DOHH2 (cell line): ENCODE data around the gene RXRA.

Source experiments
- H3F3A ChIP-seq: fragments of 200-600 bp; sonication (generic), shearing (Covaris generic); 2 replicates; pipeline ENCODE4 v1.6.0; 2016; ENCODE audit warnings: antibody characterized with exemption, mild to moderate bottlenecking; ENCODE audit not compliant: control insufficient read depth, insufficient read depth
- H3K27ac ChIP-seq: fragments of 200-600 bp; sonication (generic); 2 replicates; pipeline ENCODE4 v1.5.1; 2014; ENCODE audit warnings: low read depth, mild to moderate bottlenecking, low read length, moderate library complexity
- H3K27me3 ChIP-seq: fragments of 200-600 bp; sonication (generic); 2 replicates; pipeline ENCODE4 v1.6.1; 2014; ENCODE audit warnings: mild to moderate bottlenecking, low read length, mixed read lengths; ENCODE audit not compliant: control insufficient read depth
- H3K36me3 ChIP-seq: fragments of 200-600 bp; sonication (generic); 2 replicates; pipeline ENCODE4 v1.6.1; 2014; ENCODE audit warnings: mild to moderate bottlenecking, low read length, moderate library complexity, mixed read lengths; ENCODE audit not compliant: control insufficient read depth
- H3K4me1 ChIP-seq: fragments of 200-600 bp; sonication (generic); 2 replicates; pipeline ENCODE4 v1.6.1; 2014; ENCODE audit warnings: mild to moderate bottlenecking, low read length, mixed read lengths; ENCODE audit not compliant: control insufficient read depth
- H3K4me2 ChIP-seq: fragments of 200-600 bp; sonication (generic); 2 replicates; pipeline ENCODE4 v1.6.0; 2014; ENCODE audit warnings: mild to moderate bottlenecking, low read length, moderate library complexity
- H3K4me3 ChIP-seq: fragments of 200-600 bp; sonication (generic); 2 replicates; pipeline ENCODE4 v1.5.1; 2014; ENCODE audit warnings: mild to moderate bottlenecking, low read length, mixed read lengths
- H3K79me2 ChIP-seq: fragments of 200-600 bp; sonication (generic); 2 replicates; pipeline ENCODE4 v1.6.1; 2014; ENCODE audit warnings: mild to moderate bottlenecking, low read length, mixed read lengths; ENCODE audit not compliant: control insufficient read depth
- H3K9me2 ChIP-seq: fragments of 200-600 bp; sonication (generic); replicated peaks from 2 replicates; pipeline ENCODE4 v1.6.1; 2014; ENCODE audit warnings: mild to moderate bottlenecking, low read length, mixed read lengths; ENCODE audit not compliant: control insufficient read depth
- H3K9me3 ChIP-seq: fragments of 200-600 bp; sonication (generic); 2 replicates; pipeline ENCODE4 v1.6.1; 2014; ENCODE audit warnings: antibody characterized with exemption, low read length, mixed read lengths; ENCODE audit not compliant: control insufficient read depth, insufficient read depth
- H4K20me1 ChIP-seq: fragments of 200-600 bp; sonication (generic); 2 replicates; pipeline ENCODE4 v1.6.0; 2014; ENCODE audit warnings: low read depth, mild to moderate bottlenecking, antibody characterized with exemption, low read length, moderate library complexity; ENCODE audit not compliant: control insufficient read depth, insufficient read depth
- EZH2phosphoT487 ChIP-seq: fragments of 200-600 bp; sonication (generic); IDR thresholded peaks from 2 replicates; pipeline ENCODE4 v1.6.1; 2017; ENCODE audit warnings: borderline replicate concordance, mild to moderate bottlenecking, antibody characterized with exemption, low read length, moderate library complexity, mixed read lengths
- TF ChIP-seq, protein P1 (sequence below): fragments of 200-600 bp; sonication (generic); IDR thresholded peaks from one replicate; pipeline ENCODE4 v1.5.1; 2014; ENCODE audit warnings: antibody characterized with exemption, mild to moderate bottlenecking, low read depth, low read length; ENCODE audit not compliant: poor library complexity, severe bottlenecking

RXRA gene

DNA sequence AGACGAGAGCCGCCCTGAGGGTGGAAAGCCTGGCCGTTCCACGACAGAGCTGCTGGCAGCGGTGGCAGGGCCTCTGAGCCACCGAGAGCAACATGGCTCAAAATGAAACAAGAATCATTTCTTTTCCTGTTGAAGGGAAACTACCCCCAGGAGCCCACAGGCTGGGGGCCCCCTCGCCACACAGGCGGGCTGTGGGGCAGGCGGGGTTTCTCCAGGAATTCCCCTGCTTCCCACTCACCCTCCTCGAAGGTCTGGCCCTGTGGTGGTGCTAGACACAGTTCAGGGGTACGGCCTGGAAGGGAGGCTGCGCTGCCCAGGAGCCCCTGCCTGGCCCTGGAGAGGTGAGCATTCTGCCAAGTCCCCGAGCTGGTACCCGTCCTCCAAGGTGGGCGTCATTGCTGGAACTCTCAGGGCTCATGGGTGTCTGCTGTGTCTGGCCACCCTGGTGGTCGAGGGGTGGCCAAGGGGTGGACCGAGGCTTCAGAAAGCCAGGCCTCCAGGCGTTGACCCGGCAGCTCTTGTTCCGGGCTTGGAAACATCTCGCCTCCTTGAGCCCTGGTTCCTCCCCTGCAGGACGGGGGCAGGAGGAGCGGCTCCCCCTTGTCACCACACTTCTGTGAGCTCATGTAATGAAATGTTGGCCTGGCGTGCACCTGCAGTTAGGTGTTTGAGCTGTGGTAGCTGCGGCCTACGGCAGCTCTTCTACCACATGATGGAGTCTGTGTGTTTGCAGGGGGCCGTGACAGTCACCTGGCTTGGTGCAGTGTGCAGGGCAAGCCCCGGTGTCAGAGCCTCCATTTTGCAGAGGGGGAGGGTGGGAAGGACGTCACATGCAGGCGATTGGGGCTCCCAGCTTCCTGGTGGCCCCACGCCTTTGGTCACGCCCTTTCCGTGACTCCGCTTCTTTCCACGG is 65.3 kb downstream of the RXRA start:
- Histone ChIP-seq H3K4me3 (no peak overlapping the region), H3K79me2 (no peaks in the 10 kb centered on the region), H3K27me3 (peaks cover 15% of the 10 kb centered on the region), H3K9me3 (no peaks in the 10 kb centered on the region), H3K4me1 (peaks cover 14% of the 10 kb centered on the region), H3F3A (no peaks in the 10 kb centered on the region), H4K20me1 (no peaks in the 10 kb centered on the region), H3K9me2 (no peaks in the 10 kb centered on the region), H3K27ac (no peak overlapping the region), H3K36me3 (no peaks in the 10 kb centered on the region), H3K4me2 (no peak overlapping the region)
- TF ChIP-seq, protein P1, sequence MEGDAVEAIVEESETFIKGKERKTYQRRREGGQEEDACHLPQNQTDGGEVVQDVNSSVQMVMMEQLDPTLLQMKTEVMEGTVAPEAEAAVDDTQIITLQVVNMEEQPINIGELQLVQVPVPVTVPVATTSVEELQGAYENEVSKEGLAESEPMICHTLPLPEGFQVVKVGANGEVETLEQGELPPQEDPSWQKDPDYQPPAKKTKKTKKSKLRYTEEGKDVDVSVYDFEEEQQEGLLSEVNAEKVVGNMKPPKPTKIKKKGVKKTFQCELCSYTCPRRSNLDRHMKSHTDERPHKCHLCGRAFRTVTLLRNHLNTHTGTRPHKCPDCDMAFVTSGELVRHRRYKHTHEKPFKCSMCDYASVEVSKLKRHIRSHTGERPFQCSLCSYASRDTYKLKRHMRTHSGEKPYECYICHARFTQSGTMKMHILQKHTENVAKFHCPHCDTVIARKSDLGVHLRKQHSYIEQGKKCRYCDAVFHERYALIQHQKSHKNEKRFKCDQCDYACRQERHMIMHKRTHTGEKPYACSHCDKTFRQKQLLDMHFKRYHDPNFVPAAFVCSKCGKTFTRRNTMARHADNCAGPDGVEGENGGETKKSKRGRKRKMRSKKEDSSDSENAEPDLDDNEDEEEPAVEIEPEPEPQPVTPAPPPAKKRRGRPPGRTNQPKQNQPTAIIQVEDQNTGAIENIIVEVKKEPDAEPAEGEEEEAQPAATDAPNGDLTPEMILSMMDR, result no peak
- no peak for TF ChIP-seq EZH2phosphoT487

DNA sequence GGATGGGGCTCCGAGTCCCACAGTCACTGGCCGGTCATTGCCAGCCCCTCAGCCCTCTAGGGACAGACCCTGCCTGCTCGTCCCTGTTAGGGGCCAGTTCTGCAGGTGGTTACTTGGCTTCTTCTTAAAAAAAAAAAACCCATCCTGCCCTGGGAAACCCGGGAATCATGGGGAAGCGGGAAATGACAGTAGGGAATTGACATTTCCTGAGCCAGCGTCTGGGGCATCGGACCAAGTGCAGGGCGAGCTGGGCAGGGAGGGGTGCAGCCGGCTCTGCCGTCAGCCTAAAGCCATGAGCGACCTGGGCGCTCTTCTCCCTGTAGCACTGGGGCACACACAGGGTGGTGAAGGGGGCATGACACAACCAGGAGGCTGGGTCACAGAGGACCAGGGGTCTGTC is 66.6 kb downstream of the RXRA start:
- Histone ChIP-seq H3K4me2 (no peak overlapping the region), H3K36me3 (no peaks in the 10 kb centered on the region), H3K4me3 (no peak overlapping the region), H3K27ac (no peak overlapping the region), H3K4me1 (peaks cover 24% of the 10 kb centered on the region), H3K27me3 (peaks cover 21% of the 10 kb centered on the region), H3K79me2 (no peaks in the 10 kb centered on the region), H3K9me2 (no peaks in the 10 kb centered on the region), H3K9me3 (no peaks in the 10 kb centered on the region), H3F3A (no peaks in the 10 kb centered on the region), H4K20me1 (no peaks in the 10 kb centered on the region)
- TF ChIP-seq EZH2phosphoT487, result no peak
- TF ChIP-seq, protein P1, result no peak

DNA sequence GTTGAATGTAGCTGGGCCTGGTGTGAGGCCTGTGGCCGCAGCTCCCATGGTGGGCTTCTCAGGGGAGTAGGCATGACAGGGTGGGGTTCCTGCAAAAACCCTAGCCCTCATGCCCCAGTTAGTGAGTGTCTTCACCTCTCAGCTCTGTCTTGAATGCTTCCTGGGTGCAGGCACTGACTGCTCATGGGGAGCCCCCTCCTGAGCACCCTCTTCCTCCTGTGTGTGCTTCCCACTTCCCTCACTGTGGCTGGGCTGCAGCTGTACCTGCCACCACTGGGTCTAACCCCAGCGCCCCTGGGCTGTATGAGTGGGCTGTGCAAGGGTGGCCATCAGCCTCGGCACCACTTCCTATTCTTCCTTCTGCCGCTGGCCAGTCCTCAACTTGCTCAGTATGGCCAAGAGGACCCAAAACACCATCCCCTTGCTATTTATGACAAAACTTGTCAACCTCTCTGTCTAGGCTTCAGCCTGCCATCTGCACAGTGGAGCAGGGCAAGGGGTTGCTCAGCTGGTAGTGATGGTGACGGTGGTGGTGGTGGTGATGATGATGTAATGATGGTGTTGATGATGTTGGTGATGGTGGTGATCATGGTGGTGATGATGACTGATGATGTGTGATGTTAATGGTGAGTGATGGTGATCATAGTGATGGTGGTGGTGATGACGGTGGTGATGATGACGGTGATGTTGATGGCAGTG is 67.5 kb downstream of the RXRA start:
- Histone ChIP-seq H3K9me2 (no peaks in the 10 kb centered on the region), H3K27me3 (peaks cover 21% of the 10 kb centered on the region), H3K4me1 (peaks cover 24% of the 10 kb centered on the region), H3K9me3 (peaks cover 5% of the 10 kb centered on the region), H3K36me3 (no peaks in the 10 kb centered on the region), H3K4me2 (no peak overlapping the region), H3K79me2 (no peaks in the 10 kb centered on the region), H3K4me3 (no peak overlapping the region), H3K27ac (no peak overlapping the region), H3F3A (no peaks in the 10 kb centered on the region), H4K20me1 (no peaks in the 10 kb centered on the region)
- TF ChIP-seq EZH2phosphoT487, result no peak
- TF ChIP-seq, protein P1, result no peak
